IMR-90 (cell line): ENCODE data around the gene COX11. TPM values are rescaled to one million over a fixed set of nuclear protein-coding genes. Genes with fewer than 3 reads are reported as not detected.

Source experiments
- ATAC-seq: fragments of 200-7000 bp; cut with Tn5 transposase; 2 replicates; pipeline ENCODE4 v1.9.1; 2020; ENCODE audit warnings: low read depth, mild to moderate bottlenecking, moderate library complexity
- BruUV-seq: library from RNA; stranded (reverse); fragments of 400-500 nt; replicated peaks from 2 replicates; lab custom pipeline; 2021; lab: Mats Ljungman, UMichigan
- CTCF ChIA-PET: fragments of 300-600 bp; formaldehyde crosslinking; extraction: SDS; loops from one replicate; lab custom pipeline; 2021; ENCODE audit warnings: antibody characterized with exemption; lab: Yijun Ruan, JAX
- POLR2A ChIA-PET: fragments of 300-600 bp; sonication (Branson Sonifier 250); formaldehyde crosslinking; loops from one replicate; lab custom pipeline; 2022; ENCODE audit warnings: antibody characterized with exemption; ENCODE audit not compliant: unreplicated experiment; lab: Charles Lee
- DNase-seq: peaks from one replicate; pipeline ENCODE4 v3.0.0; 2013
- H2AFZ ChIP-seq: replicated peaks from 2 replicates; pipeline ENCODE3; 2013; ENCODE audit warnings: low read length, mild to moderate bottlenecking; ENCODE audit not compliant: poor library complexity
- H2AK5ac ChIP-seq: 2 replicates; pipeline ENCODE4 v1.6.1; 2013; ENCODE audit warnings: low read depth, low read length, inconsistent platforms
- H2AK9ac ChIP-seq: replicated peaks from 2 replicates; pipeline ENCODE3; 2013; ENCODE audit warnings: mild to moderate bottlenecking, low read depth, low read length, moderate library complexity; ENCODE audit not compliant: poor library complexity
- H2BK120ac ChIP-seq: 2 replicates; pipeline ENCODE4 v1.6.1; 2013; ENCODE audit warnings: low read depth, low read length, inconsistent platforms
- H2BK15ac ChIP-seq: 3 replicates; pipeline ENCODE4 v1.6.1; 2013; ENCODE audit warnings: low read depth, low read length, inconsistent platforms
- H2BK20ac ChIP-seq: 2 replicates; pipeline ENCODE4 v1.6.1; 2013; ENCODE audit warnings: low read depth, mild to moderate bottlenecking, inconsistent platforms, low read length, moderate library complexity
- H2BK5ac ChIP-seq: 2 replicates; pipeline ENCODE4 v1.6.1; 2013; ENCODE audit warnings: mild to moderate bottlenecking, low read depth, low read length, inconsistent platforms; ENCODE audit not compliant: poor library complexity, severe bottlenecking
- H3K14ac ChIP-seq: replicated peaks from 2 replicates; pipeline ENCODE4 v1.6.1; 2013; ENCODE audit warnings: low read depth, low read length, inconsistent platforms
- H3K18ac ChIP-seq: 2 replicates; pipeline ENCODE4 v1.6.1; 2013; ENCODE audit warnings: low read depth, low read length, control low read depth
- H3K23ac ChIP-seq: 2 replicates; pipeline ENCODE4 v1.6.1; 2013; ENCODE audit warnings: low read depth, low read length, inconsistent platforms
- H3K27ac ChIP-seq: 2 replicates; pipeline ENCODE4 v1.5.1; 2013; ENCODE audit warnings: mild to moderate bottlenecking, control low read depth, low read length; ENCODE audit not compliant: insufficient read depth
- H3K27me3 ChIP-seq: 2 replicates; pipeline ENCODE4 v1.6.1; 2013; ENCODE audit warnings: low read length; ENCODE audit not compliant: control insufficient read depth, insufficient read depth
- H3K36me3 ChIP-seq: 2 replicates; pipeline ENCODE4 v1.6.1; 2013; ENCODE audit warnings: low read length, mixed read lengths; ENCODE audit not compliant: control insufficient read depth, insufficient read depth
- H3K4ac ChIP-seq: 2 replicates; pipeline ENCODE4 v1.6.1; 2013; ENCODE audit warnings: low read depth, low read length, inconsistent platforms
- H3K4me1 ChIP-seq: 2 replicates; pipeline ENCODE4 v1.6.1; 2013; ENCODE audit warnings: low read length, mixed read lengths; ENCODE audit not compliant: control insufficient read depth, insufficient read depth
- H3K4me2 ChIP-seq: 2 replicates; pipeline ENCODE4 v1.6.1; 2013; ENCODE audit warnings: low read depth, mild to moderate bottlenecking, control low read depth, low read length, moderate library complexity
- H3K4me3 ChIP-seq: 2 replicates; pipeline ENCODE4 v1.5.1; 2013; ENCODE audit warnings: low read depth, mild to moderate bottlenecking, control low read depth, low read length, moderate library complexity; ENCODE audit not compliant: insufficient read depth
- H3K56ac ChIP-seq: 2 replicates; pipeline ENCODE4 v1.6.1; 2013; ENCODE audit warnings: low read length, inconsistent platforms; ENCODE audit not compliant: insufficient read depth; ENCODE audit errors: extremely low read depth
- H3K79me1 ChIP-seq, 2 experiments: 2 replicates each; pipeline ENCODE4 v1.6.1; 2013; ENCODE audit warnings: low read length in 2 of 2, inconsistent platforms in 1 of 2, low read depth in 1 of 2
- H3K9ac ChIP-seq: 2 replicates; pipeline ENCODE4 v1.6.1; 2013; ENCODE audit warnings: low read depth, low read length, control low read depth
- H3K9me1 ChIP-seq: 2 replicates; pipeline ENCODE4 v1.6.1; 2013; ENCODE audit warnings: low read length, inconsistent platforms; ENCODE audit not compliant: insufficient read depth
- H3K9me3 ChIP-seq: 2 replicates; pipeline ENCODE4 v1.6.1; 2013; ENCODE audit warnings: low read length; ENCODE audit not compliant: control insufficient read depth, insufficient read depth
- H4K20me1 ChIP-seq: 2 replicates; pipeline ENCODE4 v1.6.1; 2013; ENCODE audit warnings: low read length, inconsistent platforms; ENCODE audit not compliant: insufficient read depth
- H4K5ac ChIP-seq: 2 replicates; pipeline ENCODE4 v1.6.1; 2013; ENCODE audit warnings: mild to moderate bottlenecking, low read depth, low read length, control low read depth
- H4K8ac ChIP-seq, 2 experiments: 2 replicates each; pipeline ENCODE4 v1.6.1; 2013; ENCODE audit warnings: low read depth in 2 of 2, low read length in 2 of 2, control low read depth in 1 of 2, inconsistent platforms in 1 of 2
- H4K91ac ChIP-seq: 2 replicates; pipeline ENCODE4 v1.6.1; 2013; ENCODE audit warnings: low read depth, low read length, inconsistent platforms; ENCODE audit not compliant: insufficient read depth
- CHD1 ChIP-seq: IDR thresholded peaks from 2 replicates; pipeline ENCODE4 v1.6.1; 2012; ENCODE audit warnings: low read depth, low read length, improper control_type of control experiment
- MXI1 ChIP-seq: IDR thresholded peaks from 2 replicates; pipeline ENCODE4 v1.6.1; 2012; ENCODE audit warnings: low read depth, mild to moderate bottlenecking, low read length, moderate library complexity, borderline replicate concordance
- NFE2L2 ChIP-seq: fragments of 150-350 bp; IDR thresholded peaks from 2 replicates; pipeline ENCODE4 v1.6.1; 2016; ENCODE audit warnings: low read depth, mild to moderate bottlenecking, low read length
- RAD21 ChIP-seq: IDR thresholded peaks from 2 replicates; pipeline ENCODE4 v1.6.1; 2012; ENCODE audit warnings: low read length, improper control_type of control experiment
- WGBS, 2 experiments: methylation state at CpG; one replicate each; pipeline versions ENCODE4 v1.1.5 to v1.1.7; 2013; ENCODE audit warnings: missing lambda C conversion rate in 2 of 2; ENCODE audit not compliant: insufficient read length in 1 of 2; ENCODE audit errors: extremely low coverage in 2 of 2; 5-methylcytosine and 5-hydroxymethylcytosine counted together
- dilution Hi-C: fragments of 300-500 bp; cut with HindIII; formaldehyde crosslinking; loops from one replicate; pipeline ENCODE4 v1.14.3; 2018; ENCODE audit warnings: low sequenced_read_pairs; ENCODE audit not compliant: unreplicated experiment
- in situ Hi-C: fragments of 300-500 bp; cut with MboI; formaldehyde crosslinking; loops from 3 replicates; pipeline ENCODE4 v1.14.3; 2019; ENCODE audit warnings: low sequenced_read_pairs, inconsistent platforms, mixed read lengths
- intact Hi-C: fragments of 100-400 bp; cut with micrococcal nuclease; formaldehyde crosslinking; loops from 2 replicates; pipeline ENCODE4 v1.10.0; 2022
- polyA plus RNA-seq, 3 experiments: library from polyadenylated mRNA; depleted of rRNA; stranded (reverse); fragments of >200 nt; gene quantifications; 2 replicates each; pipeline ENCODE4 v1.2.3, GENCODE V29; 2012; ENCODE audit warnings: low replicate concordance in 1 of 3
- total RNA-seq: library from RNA; depleted of rRNA; stranded (reverse); fragments of >200 nt; gene quantifications from 2 replicates; pipeline ENCODE4 v1.2.3, GENCODE V29; 2012

Gene COX11
- total and polyA plus RNA-seq, 2 of the 4 experiments (the other 2 are of a cell fraction) = 23.6 to 29.4 TPM

- Histone ChIP-seq H3K79me1 (no peaks in the 10 kb centered on the region), H2BK5ac (no peak overlapping the region), H4K5ac (no peak overlapping the region), H4K20me1 (no peaks in the 10 kb centered on the region; the same call in 1 of the 2 replicates), H2BK20ac (no peak overlapping the region), H2AK5ac (no peak overlapping the region), H3K4me1 (no peaks in the 10 kb centered on the region), H3K9me1 (no peaks in the 10 kb centered on the region), H3K23ac (no peak overlapping the region), H2AFZ (no peak overlapping the region), H2BK15ac (no peak overlapping the region), H3K4ac (no peak overlapping the region), H3K14ac (no peak overlapping the region), H2AK9ac (no peak overlapping the region), H3K27me3 (no peaks in the 10 kb centered on the region), H4K91ac (no peak overlapping the region), H2BK120ac (no peak overlapping the region), H3K4me2 (no peak overlapping the region), H3K4me3 (no peak overlapping the region), H3K27ac (no peak overlapping the region), H3K9me3 (no peaks in the 10 kb centered on the region), H3K9ac (no peak overlapping the region), H4K8ac (no peak overlapping the region), H3K18ac (no peak overlapping the region), H3K36me3 (no peaks in the 10 kb centered on the region; the same call in 1 of the 2 replicates), H3K56ac (no peak overlapping the region)
- WGBS, 2 experiments = no CpG with 5 or more reads among the region's 1 CpG
- CTCF ChIA-PET = no interaction called here
- ATAC-seq (no peak), DNase-seq (no peak)
- intact Hi-C loops = no loop called here
- POLR2A ChIA-PET = no interaction called here
- dilution Hi-C loops = no loop called here
- no TSS peak for BruUV-seq
- in situ Hi-C loops = no loop called here
- TF ChIP-seq MXI1 (no peak), CHD1 (no peak), NFE2L2 (no peak), RAD21 (no peak)
These were observed 28.0 kb upstream of the COX11 start for GRCh38 chr17:54996441-54996840.
